AG04450 (cell line): ENCODE data around the gene BLVRA. TPM values are rescaled to one million over a fixed set of nuclear protein-coding genes. Genes with fewer than 3 reads are reported as not detected.
"Not testable (repeated sequence)": the region's sequence is repeated elsewhere in the genome, so short reads cannot be mapped to it uniquely, and the experiment has no call there.

Source experiments
- CTCF ChIA-PET: fragments of 300-600, 350-600 bp; formaldehyde crosslinking; extraction: SDS; loops from one replicate; lab custom pipeline; 2022; ENCODE audit warnings: antibody characterized with exemption, inconsistent platforms; lab: Charles Lee
- POLR2A ChIA-PET: fragments of 350-600 bp; formaldehyde crosslinking; extraction: SDS; loops from one replicate; lab custom pipeline; 2021; ENCODE audit warnings: antibody characterized with exemption, inconsistent platforms; lab: Yijun Ruan, JAX
- DNase-seq: peaks from one replicate; pipeline ENCODE4 v3.0.0-alpha.2; 2011; ENCODE audit warnings: low read depth, low spot score
- H3K27ac ChIP-seq: one replicate; pipeline ENCODE4 v1.5.1; 2012; ENCODE audit warnings: low read depth, low read length, control low read depth
- H3K27me3 ChIP-seq: one replicate; pipeline ENCODE4 v1.6.0; 2012; ENCODE audit warnings: low read length; ENCODE audit not compliant: control insufficient read depth, insufficient read depth
- H3K4me3 ChIP-seq: 2 replicates; pipeline ENCODE4 v1.5.1; 2011; ENCODE audit warnings: mild to moderate bottlenecking, low read depth, low read length, control low read depth
- H3K9me3 ChIP-seq: 2 replicates; pipeline ENCODE4 v1.5.1; 2012; ENCODE audit warnings: low read length; ENCODE audit not compliant: control insufficient read depth, insufficient read depth
- CTCF ChIP-seq: IDR thresholded peaks from 2 replicates; pipeline ENCODE4 v1.5.1; 2011; ENCODE audit warnings: low read depth, low read length, control low read depth, inconsistent platforms
- polyA minus RNA-seq: library from RNA; depleted of rRNA, polyadenylated mRNA; stranded (reverse); fragments of >200 nt; gene quantifications from 2 replicates; pipeline ENCODE4 v1.2.3, GENCODE V29; 2011; rRNA and poly(A)+ RNA removed
- polyA plus RNA-seq: library from polyadenylated mRNA; depleted of rRNA; stranded (reverse); fragments of >200 nt; gene quantifications from 2 replicates; pipeline ENCODE4 v1.2.3, GENCODE V29; 2011; rRNA removed

Gene BLVRA
- 50.3 and 58.7 TPM in 2 replicates for polyA plus RNA-seq
- polyA minus RNA-seq: 16.4 and 17.9 TPM in 2 replicates

GRCh38 chr7:43758029-43758821 lies at the start of gene BLVRA:
Gene BLVRA (plus strand): TSS chr7:43758680. CDS start chr7:43771159, 12,479 bp downstream.
- TF ChIP-seq CTCF: no peak
- no peaks in the 10 kb centered on the region for H3K9me3 ChIP-seq
- H3K27ac ChIP-seq: no peak within 1 kb of the TSS
- no peak for DNase-seq
- POLR2A ChIA-PET: interaction anchor here (0.7 to 1.1 kb wide), 2 partner anchors 29 to 33 kb away, joined by 3 to 5 read pairs; partner anchors contain the start of gene COA1
- H3K4me3 ChIP-seq: peak within 1 kb of the TSS; percentile 72
- CTCF ChIA-PET: interaction anchor here (1.4 kb wide), 1 partner anchor 176 kb away, joined by 5 read pairs; the partner anchor contains the start of gene STK17A
- no peaks in the 10 kb centered on the region for H3K27me3 ChIP-seq

- POLR2A ChIA-PET: no interaction called here
- no peak for DNase-seq
These were observed 47.0 kb upstream of the BLVRA start for GRCh38 chr7:43711503-43711902.

GRCh38 chr7:43715966-43716365 lies 42.5 kb upstream of the BLVRA start:
- CTCF ChIA-PET: interaction anchor here (1.2 to 1.7 kb wide), 2 partner anchors 16 to 133 kb away, joined by 8 read pairs; partner anchors contain the start of gene STK17A
- DNase-seq, H3K4me3 ChIP-seq, H3K27me3 ChIP-seq, H3K27ac ChIP-seq, POLR2A ChIA-PET, H3K9me3 ChIP-seq: not testable (repeated sequence)

More at GRCh38 chr7:43711503-43711902, 47.0 kb upstream of the BLVRA start:
- no peak overlapping the region for H3K4me3 ChIP-seq
- no peaks in the 10 kb centered on the region; the same call in 1 of the 2 replicates for H3K9me3 ChIP-seq
- CTCF ChIA-PET: interaction anchor here (1.3 to 1.8 kb wide), 3 partner anchors 11 to 129 kb away, joined by 3 to 15 read pairs (median 9); partner anchors contain the start of gene STK17A
- no peak overlapping the region for H3K27ac ChIP-seq
- no peak for TF ChIP-seq CTCF
- H3K27me3 ChIP-seq: no peaks in the 10 kb centered on the region

- Histone ChIP-seq H3K27ac (no peak overlapping the region), H3K4me3 (no peak overlapping the region), H3K27me3 (no peaks in the 10 kb centered on the region), H3K9me3 (peaks cover 2% of the 10 kb centered on the region; the same call in 1 of the 2 replicates)
- TF ChIP-seq CTCF: no peak
- DNase-seq: no peak
- ChIA-PET CTCF (interaction anchor here (2.5 to 8.1 kb wide), 2 partner anchors 17 to 135 kb away, joined by 10 to 139 read pairs; partner anchors contain the start of gene STK17A), POLR2A (no interaction called here)
These were observed 41.9 kb upstream of the BLVRA start for GRCh38 chr7:43716598-43716997.

- TF ChIP-seq CTCF: peak; percentile 64
- ChIA-PET CTCF (interaction anchor here (0.6 to 8.1 kb wide), 24 partner anchors 9 to 783 kb away, joined by 3 to 139 read pairs (median 4); partner anchors contain the start of gene STK17A), POLR2A (interaction anchor here (1.9 kb wide), 1 partner anchor 139 kb away, joined by 8 read pairs; the partner anchor contains the start of gene STK17A)
- Histone ChIP-seq H3K27ac (no peak overlapping the region), H3K27me3 (no peaks in the 10 kb centered on the region), H3K9me3 (peaks cover 2% of the 10 kb centered on the region; the same call in 1 of the 2 replicates), H3K4me3 (no peak overlapping the region)
- DNase-seq: no peak
These were observed 37.2 kb upstream of the BLVRA start for GRCh38 chr7:43721193-43721806.
